ENCODE results near the gene DCBLD2.

DCBLD2 gene

DNA sequence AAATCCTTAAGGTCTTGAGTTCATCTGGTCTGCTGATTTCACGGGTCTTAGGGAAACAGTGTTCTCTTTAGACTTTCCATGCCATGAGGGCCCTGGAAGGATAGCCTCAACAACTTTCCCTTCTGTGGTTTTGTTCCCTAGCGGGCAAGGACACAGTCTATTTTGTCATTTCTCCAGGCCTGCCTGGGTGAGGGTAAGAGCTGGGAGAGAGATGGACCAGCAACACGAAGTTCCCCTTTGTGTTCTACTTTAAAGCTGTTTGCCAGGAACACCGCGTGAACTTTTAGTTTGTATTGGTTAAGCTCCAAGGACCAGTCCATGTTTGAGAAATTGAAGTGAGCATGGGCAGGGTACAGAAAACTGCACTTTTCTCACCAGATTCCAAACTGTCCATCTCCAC, 117.5 kb downstream of the DCBLD2 start:
- Histone ChIP-seq H3K27ac (ENCODE audit: insufficient read depth, low read depth, low read length, poor library complexity, severe bottlenecking) (no peak overlapping the region), H3K27me3 (ENCODE audit: control insufficient read depth, insufficient read depth, low read length, poor library complexity, severe bottlenecking) (no peaks in the 10 kb centered on the region), H3K9me3 (ENCODE audit: control insufficient read depth, low read length) (no peaks in the 10 kb centered on the region), H3K4me1 (ENCODE audit: control insufficient read depth, insufficient read depth, low read length) (no peaks in the 10 kb centered on the region), H3K4me3 (ENCODE audit: insufficient read depth, low read depth, low read length) (no peak overlapping the region), H3K36me3 (ENCODE audit: control insufficient read depth, insufficient read depth, low read length) (no peaks in the 10 kb centered on the region)
- 94 to 100% methylated on average over 5 of the region's 5 CpGs for WGBS, 2 experiments

DNA sequence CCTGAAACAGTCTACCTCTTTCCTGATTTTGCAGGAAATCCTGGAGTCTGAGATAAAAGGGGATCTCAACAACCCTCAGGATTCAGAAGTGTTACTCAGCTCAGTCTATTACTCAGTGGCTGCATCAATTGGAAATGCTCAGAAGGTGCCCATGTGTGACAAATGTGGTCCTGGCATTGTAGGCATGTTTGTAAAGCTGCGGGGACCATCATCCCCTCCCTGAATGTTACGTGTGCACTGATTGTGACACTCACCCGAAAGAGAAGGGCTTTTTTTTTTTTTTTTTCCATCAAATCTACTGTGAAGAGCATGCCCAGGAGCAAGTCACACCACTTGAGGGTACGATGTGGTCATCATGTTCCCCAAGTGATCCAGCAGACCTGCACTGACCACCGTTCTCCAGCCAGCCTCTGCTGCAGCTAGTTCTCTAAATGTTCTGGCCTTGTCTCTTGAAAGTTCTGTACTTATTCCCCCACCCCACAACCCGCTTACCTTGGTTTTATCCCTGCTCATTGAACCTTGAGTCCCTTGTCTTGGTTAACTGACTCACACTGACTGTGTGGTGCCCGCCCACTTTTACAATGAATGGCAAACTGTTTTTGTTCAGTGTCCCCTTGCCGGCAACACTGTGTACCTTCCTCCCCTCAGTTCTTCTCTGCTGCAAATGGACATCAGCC, 118.5 kb downstream of the DCBLD2 start:
- no peaks in the 10 kb centered on the region for H3K4me1 ChIP-seq (ENCODE audit: control insufficient read depth, insufficient read depth, low read length)
- 90 to 94% methylated on average over 8 of the region's 8 CpGs for WGBS, 2 experiments

DNA sequence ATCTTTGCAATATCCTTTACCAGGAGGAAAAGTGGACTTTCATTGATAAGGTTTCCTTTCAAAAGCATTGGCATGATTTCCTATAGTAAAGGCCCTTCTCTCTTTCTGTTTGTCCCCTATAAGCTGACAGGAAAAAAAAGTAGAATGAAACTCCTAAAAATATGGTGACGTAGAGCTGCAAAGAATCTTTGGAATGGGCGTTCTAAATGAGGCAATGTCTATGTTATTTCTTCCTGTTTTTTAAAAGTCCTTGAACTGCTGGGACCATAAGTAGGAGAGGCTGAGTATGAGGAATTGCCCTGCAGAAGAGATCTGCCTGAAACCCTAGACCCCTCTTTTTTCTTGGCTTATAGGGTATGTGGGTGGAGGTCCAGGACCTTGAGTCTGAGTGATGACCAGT, 121.2 kb downstream of the DCBLD2 start:
- no peaks in the 10 kb centered on the region for H3K4me1 ChIP-seq (ENCODE audit: control insufficient read depth, insufficient read depth, low read length)
- H3K9me3 ChIP-seq (ENCODE audit: control insufficient read depth, low read length): no peaks in the 10 kb centered on the region
- WGBS, 2 experiments: 98 to 100% methylated on average over 2 of the region's 2 CpGs
- no peak overlapping the region for H3K27ac ChIP-seq (ENCODE audit: insufficient read depth, low read depth, low read length, poor library complexity, severe bottlenecking)
- H3K27me3 ChIP-seq (ENCODE audit: control insufficient read depth, insufficient read depth, low read length, poor library complexity, severe bottlenecking): no peaks in the 10 kb centered on the region
- no peak overlapping the region for H3K4me3 ChIP-seq (ENCODE audit: insufficient read depth, low read depth, low read length)
- H3K36me3 ChIP-seq (ENCODE audit: control insufficient read depth, insufficient read depth, low read length): no peaks in the 10 kb centered on the region

More for the DNA sequence above, 118.5 kb downstream of the DCBLD2 start:
- Histone ChIP-seq H3K27ac (ENCODE audit: insufficient read depth, low read depth, low read length, poor library complexity, severe bottlenecking) (no peak overlapping the region), H3K4me3 (ENCODE audit: insufficient read depth, low read depth, low read length) (no peak overlapping the region), H3K36me3 (ENCODE audit: control insufficient read depth, insufficient read depth, low read length) (no peaks in the 10 kb centered on the region), H3K9me3 (ENCODE audit: control insufficient read depth, low read length) (no peaks in the 10 kb centered on the region), H3K27me3 (ENCODE audit: control insufficient read depth, insufficient read depth, low read length, poor library complexity, severe bottlenecking) (no peaks in the 10 kb centered on the region)

DNA sequence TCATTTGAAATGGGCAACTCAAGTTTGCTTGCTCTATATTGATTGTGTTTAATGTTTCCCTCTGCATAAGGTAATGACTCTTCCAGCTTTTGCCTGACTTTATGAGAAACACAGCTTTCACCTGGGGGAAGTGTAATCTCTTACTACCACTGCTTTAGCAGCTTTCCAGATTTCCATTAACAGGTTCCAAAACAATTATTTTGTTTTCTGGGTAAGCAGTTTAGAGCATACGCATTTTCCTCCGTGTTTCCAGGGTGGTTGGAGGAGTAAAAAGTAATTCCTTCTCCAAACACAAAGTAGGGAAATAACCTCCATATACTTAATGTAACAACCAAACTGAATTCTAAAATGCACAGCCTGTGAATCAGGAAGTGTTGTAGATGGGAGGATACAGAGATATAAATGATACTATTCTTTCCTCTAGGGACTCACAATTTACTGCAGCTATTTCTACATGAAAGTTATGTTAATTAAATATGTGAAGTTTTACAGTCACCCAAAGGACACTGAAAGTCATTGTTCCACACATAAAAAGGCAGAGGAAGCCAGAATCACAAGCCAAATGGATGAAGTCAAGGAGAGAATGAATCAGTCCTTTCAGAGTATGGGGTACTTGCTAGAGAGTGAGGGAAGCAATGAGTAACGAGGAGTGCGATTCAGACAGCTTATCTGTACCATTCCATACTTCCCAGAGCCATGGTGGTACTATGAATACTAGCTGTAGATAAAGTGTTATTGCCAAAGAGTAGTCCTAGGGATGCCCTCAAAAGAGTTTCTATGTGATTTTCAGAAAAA, 121.8 kb downstream of the DCBLD2 start:
- H3K4me3 ChIP-seq (ENCODE audit: insufficient read depth, low read depth, low read length): no peak overlapping the region
- H3K27me3 ChIP-seq (ENCODE audit: control insufficient read depth, insufficient read depth, low read length, poor library complexity, severe bottlenecking): no peaks in the 10 kb centered on the region
- no peak overlapping the region for H3K27ac ChIP-seq (ENCODE audit: insufficient read depth, low read depth, low read length, poor library complexity, severe bottlenecking)
- H3K4me1 ChIP-seq (ENCODE audit: control insufficient read depth, insufficient read depth, low read length): no peaks in the 10 kb centered on the region
- H3K36me3 ChIP-seq (ENCODE audit: control insufficient read depth, insufficient read depth, low read length): no peaks in the 10 kb centered on the region
- 84 to 92% methylated on average over 2 to 3 of the region's 4 CpGs for WGBS, 2 experiments
- H3K9me3 ChIP-seq (ENCODE audit: control insufficient read depth, low read length): no peaks in the 10 kb centered on the region

DNA sequence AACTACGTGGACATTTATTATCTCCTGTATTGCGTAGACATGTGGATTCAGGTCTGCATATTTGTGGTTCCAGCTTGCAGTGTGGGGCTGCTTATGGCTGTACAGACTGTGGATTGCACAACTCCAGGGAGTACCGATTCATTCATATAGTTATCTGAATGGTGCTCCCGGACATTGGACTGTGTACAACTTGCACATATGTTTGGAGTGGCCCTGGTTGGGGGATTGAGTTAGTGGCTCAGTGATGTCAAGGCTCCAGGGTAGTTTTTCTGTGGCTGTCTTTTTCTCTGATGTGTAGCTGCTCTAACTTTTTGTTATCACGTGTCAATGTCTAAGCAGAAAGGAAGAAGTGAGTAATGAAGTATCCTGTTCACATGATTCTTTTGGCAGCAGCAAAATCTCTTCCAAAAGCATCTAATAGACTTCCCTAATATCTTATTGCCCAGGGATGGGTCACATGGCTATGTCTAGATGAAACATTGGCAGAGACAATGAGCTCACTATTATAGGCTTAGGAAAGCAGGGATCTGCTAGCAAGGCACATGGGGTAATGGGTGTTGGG, 122.6 kb downstream of the DCBLD2 start:
- Histone ChIP-seq H3K4me1 (ENCODE audit: control insufficient read depth, insufficient read depth, low read length) (no peaks in the 10 kb centered on the region), H3K27me3 (ENCODE audit: control insufficient read depth, insufficient read depth, low read length, poor library complexity, severe bottlenecking) (no peaks in the 10 kb centered on the region), H3K27ac (ENCODE audit: insufficient read depth, low read depth, low read length, poor library complexity, severe bottlenecking) (no peak overlapping the region), H3K36me3 (ENCODE audit: control insufficient read depth, insufficient read depth, low read length) (no peaks in the 10 kb centered on the region), H3K9me3 (ENCODE audit: control insufficient read depth, low read length) (no peaks in the 10 kb centered on the region), H3K4me3 (ENCODE audit: insufficient read depth, low read depth, low read length) (no peak overlapping the region)
- WGBS, 2 experiments: 94 to 96% methylated on average over 5 of the region's 5 CpGs

DNA sequence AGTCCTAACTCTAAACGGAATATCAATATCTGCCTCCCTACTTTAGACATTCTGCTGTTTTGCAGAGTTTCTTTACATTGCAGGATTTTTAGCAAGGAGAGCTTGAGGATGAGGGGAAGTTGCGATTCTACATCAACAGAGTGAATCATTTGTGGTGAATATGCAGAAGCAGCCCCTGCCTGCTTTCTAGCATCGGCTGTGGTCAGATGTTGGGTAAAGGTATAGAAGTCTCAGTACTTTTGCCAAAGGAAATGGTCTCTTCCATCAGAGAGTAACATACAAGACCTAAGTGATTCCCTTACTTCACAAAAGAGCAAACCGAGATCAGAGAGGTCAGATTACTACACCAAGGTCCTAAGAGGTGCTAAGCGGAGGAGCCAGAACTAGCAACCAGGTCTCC, 123.1 kb downstream of the DCBLD2 start:
- no peak overlapping the region for H3K27ac ChIP-seq (ENCODE audit: insufficient read depth, low read depth, low read length, poor library complexity, severe bottlenecking)

DNA sequence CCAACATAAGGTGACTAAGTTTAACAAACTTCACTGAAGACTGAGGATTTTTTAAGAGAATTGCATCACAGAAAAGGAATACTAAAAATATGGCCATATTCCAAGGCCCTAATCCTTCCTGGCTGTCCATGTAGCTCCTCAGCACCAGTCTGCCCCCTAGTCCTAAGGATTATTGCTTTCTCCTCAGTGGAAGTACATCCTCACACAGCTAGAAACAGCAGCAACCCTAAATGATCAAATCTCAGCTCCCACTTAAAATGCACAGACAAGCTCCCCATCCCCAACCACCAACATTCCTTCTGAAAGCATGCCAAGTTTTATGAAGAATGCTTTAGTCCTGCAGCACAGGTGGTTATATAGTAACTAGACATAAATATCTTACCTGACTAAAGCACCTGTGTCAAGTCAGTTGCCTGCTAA, 123.7 kb downstream of the DCBLD2 start:
- H3K36me3 ChIP-seq (ENCODE audit: control insufficient read depth, insufficient read depth, low read length): no peaks in the 10 kb centered on the region
- H3K4me3 ChIP-seq (ENCODE audit: insufficient read depth, low read depth, low read length): no peak overlapping the region
- H3K27me3 ChIP-seq (ENCODE audit: control insufficient read depth, insufficient read depth, low read length, poor library complexity, severe bottlenecking): no peaks in the 10 kb centered on the region
- H3K4me1 ChIP-seq (ENCODE audit: control insufficient read depth, insufficient read depth, low read length): no peaks in the 10 kb centered on the region
- H3K27ac ChIP-seq (ENCODE audit: insufficient read depth, low read depth, low read length, poor library complexity, severe bottlenecking): no peak overlapping the region
- H3K9me3 ChIP-seq (ENCODE audit: control insufficient read depth, low read length): no peaks in the 10 kb centered on the region

More for the DNA sequence above, 123.1 kb downstream of the DCBLD2 start:
- no peak overlapping the region for H3K4me3 ChIP-seq (ENCODE audit: insufficient read depth, low read depth, low read length)
- H3K4me1 ChIP-seq (ENCODE audit: control insufficient read depth, insufficient read depth, low read length): no peaks in the 10 kb centered on the region
- H3K27me3 ChIP-seq (ENCODE audit: control insufficient read depth, insufficient read depth, low read length, poor library complexity, severe bottlenecking): no peaks in the 10 kb centered on the region
- no peaks in the 10 kb centered on the region for H3K9me3 ChIP-seq (ENCODE audit: control insufficient read depth, low read length)
- no peaks in the 10 kb centered on the region for H3K36me3 ChIP-seq (ENCODE audit: control insufficient read depth, insufficient read depth, low read length)
- WGBS, 2 experiments: 91 to 93% methylated on average over 4 to 5 of the region's 5 CpGs

DNA sequence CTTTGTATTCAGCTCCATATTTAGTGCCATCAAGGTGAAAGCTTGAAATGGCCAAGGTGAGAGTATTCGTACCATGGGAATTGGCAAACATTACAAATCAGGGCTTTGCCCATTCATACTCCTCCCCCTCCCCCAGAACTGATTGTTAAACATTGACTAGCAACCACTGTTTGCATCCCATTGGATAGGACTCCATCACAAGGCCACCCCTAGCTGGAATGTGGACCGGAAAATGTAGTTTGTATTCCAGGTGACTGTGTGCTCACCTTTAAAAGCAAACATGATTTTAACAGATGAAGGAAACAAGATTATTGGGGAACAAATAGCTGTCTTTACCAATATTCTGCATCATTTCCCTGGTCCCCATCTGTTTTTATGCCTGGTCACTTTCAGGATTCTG, 124.2 kb downstream of the DCBLD2 start:
- Histone ChIP-seq H3K36me3 (ENCODE audit: control insufficient read depth, insufficient read depth, low read length) (no peaks in the 10 kb centered on the region), H3K4me3 (ENCODE audit: insufficient read depth, low read depth, low read length) (no peak overlapping the region), H3K27ac (ENCODE audit: insufficient read depth, low read depth, low read length, poor library complexity, severe bottlenecking) (no peak overlapping the region), H3K9me3 (ENCODE audit: control insufficient read depth, low read length) (no peaks in the 10 kb centered on the region), H3K4me1 (ENCODE audit: control insufficient read depth, insufficient read depth, low read length) (no peaks in the 10 kb centered on the region), H3K27me3 (ENCODE audit: control insufficient read depth, insufficient read depth, low read length, poor library complexity, severe bottlenecking) (no peaks in the 10 kb centered on the region)
- WGBS, 2 experiments: 95 to 97% methylated on average over 2 of the region's 2 CpGs

DNA sequence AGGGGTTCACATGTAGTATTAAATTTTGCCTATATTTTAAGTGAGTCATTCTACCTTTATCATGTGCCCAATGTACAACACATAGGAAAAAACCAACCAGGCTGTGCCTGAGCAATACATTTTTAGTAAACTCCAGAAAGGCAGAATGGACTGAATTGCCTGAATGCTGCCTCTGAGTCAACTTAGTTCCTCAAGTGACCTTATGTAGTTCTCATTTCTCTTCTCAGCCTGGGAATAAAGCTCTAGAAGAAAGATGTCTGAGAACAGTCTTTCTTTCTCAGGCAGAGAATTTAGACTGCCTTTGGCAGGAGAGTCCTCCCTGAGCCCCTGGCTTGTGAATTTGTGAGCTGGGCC, 125.4 kb downstream of the DCBLD2 start:
- H3K36me3 ChIP-seq (ENCODE audit: control insufficient read depth, insufficient read depth, low read length): no peaks in the 10 kb centered on the region
- H3K27ac ChIP-seq (ENCODE audit: insufficient read depth, low read depth, low read length, poor library complexity, severe bottlenecking): no peak overlapping the region
- no peak overlapping the region for H3K4me3 ChIP-seq (ENCODE audit: insufficient read depth, low read depth, low read length)
- no peaks in the 10 kb centered on the region for H3K9me3 ChIP-seq (ENCODE audit: control insufficient read depth, low read length)
- no peaks in the 10 kb centered on the region for H3K27me3 ChIP-seq (ENCODE audit: control insufficient read depth, insufficient read depth, low read length, poor library complexity, severe bottlenecking)
- no peaks in the 10 kb centered on the region for H3K4me1 ChIP-seq (ENCODE audit: control insufficient read depth, insufficient read depth, low read length)

DNA sequence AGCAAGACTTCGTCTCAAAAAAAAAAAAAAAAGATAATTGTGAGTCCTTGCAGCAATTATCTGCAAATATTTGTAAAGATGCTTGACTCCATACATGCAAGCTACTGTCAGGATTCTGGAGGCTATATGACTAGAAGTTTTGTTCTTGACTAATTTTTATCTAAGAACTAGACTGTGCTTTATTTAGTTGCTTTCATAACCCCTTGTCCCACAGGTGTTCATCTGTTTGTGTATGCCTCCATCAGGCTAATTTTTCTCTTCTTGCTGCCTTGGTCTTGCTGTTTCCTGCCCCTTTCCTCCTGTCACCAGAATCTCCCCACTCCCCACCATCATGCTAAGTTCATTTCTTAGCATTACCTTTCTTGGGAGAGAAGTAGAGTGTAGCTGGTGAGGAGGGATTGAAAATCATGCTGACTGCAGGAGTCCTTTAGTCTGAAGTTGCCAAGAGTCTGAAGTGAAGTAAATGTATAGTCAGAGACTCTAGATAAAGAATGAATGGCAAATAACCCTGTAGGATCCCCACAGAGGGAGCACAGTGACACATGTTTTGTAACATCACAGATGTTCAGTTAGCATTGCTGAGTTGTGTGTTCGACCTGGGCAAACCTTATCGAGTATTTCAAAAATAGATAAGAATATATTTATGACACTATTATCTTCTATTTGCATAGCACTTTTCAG, 125.9 kb downstream of the DCBLD2 start:
- H3K27ac ChIP-seq (ENCODE audit: insufficient read depth, low read depth, low read length, poor library complexity, severe bottlenecking): no peak overlapping the region
- no peaks in the 10 kb centered on the region for H3K9me3 ChIP-seq (ENCODE audit: control insufficient read depth, low read length)
- no peak overlapping the region for H3K4me3 ChIP-seq (ENCODE audit: insufficient read depth, low read depth, low read length)
- H3K36me3 ChIP-seq (ENCODE audit: control insufficient read depth, insufficient read depth, low read length): no peaks in the 10 kb centered on the region
- H3K4me1 ChIP-seq (ENCODE audit: control insufficient read depth, insufficient read depth, low read length): no peaks in the 10 kb centered on the region
- WGBS, 2 experiments: 80 to 94% methylated on average over 2 of the region's 3 CpGs
- H3K27me3 ChIP-seq (ENCODE audit: control insufficient read depth, insufficient read depth, low read length, poor library complexity, severe bottlenecking): no peaks in the 10 kb centered on the region
